ENCODE measurements around the gene TPM2.

TPM2 gene

DNA sequence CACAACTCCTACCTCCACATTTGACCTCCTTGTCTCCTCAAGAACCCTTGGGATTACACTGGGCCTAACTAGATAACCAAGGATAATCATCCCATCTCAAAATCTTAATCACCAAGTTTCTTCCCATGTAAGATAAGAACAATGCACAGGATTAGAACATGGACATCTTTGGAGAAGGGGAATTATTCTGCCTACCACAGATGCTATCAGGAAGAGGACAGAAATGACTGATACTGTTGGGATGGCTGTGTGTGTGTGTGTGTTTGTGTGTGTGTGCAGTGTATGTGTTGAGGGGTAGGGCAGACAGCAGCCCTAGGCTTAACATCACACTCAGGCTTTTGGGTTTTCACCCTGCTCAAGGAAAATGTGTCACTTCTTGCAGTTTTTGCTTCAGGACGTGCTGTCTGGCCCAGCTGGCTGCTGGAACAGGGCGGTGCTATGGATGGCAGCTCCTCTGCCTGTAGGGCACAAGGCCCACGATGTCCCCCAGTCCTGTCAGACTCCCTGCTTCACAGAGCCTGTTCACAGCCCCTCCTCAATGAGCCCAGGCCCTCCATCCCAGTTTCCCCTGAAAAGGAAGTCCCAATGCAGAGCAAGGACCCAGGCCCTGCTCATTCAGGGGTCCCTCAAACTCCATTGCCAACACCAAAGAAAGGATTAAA, 8.3 kb downstream of the TPM2 start:
- no peak overlapping the region for H3K27ac Mint-ChIP-seq
- H3K36me3 Mint-ChIP-seq (ENCODE audit: low read depth): peaks cover under 1% of the 10 kb centered on the region
- H3K4me3 Mint-ChIP-seq: no peak overlapping the region
- peaks cover 1% of the 10 kb centered on the region for H3K4me1 Mint-ChIP-seq (ENCODE audit: low read depth)
- peaks cover 15% of the 10 kb centered on the region for H3K27me3 Mint-ChIP-seq (ENCODE audit: low read depth)
- H3K9me3 Mint-ChIP-seq: no peaks in the 10 kb centered on the region

- no peak overlapping the region for H3K4me3 Mint-ChIP-seq
- H3K27ac Mint-ChIP-seq: no peak overlapping the region
- peaks cover 2% of the 10 kb centered on the region for H3K36me3 Mint-ChIP-seq (ENCODE audit: low read depth)
- H3K9me3 Mint-ChIP-seq: no peaks in the 10 kb centered on the region
- H3K4me1 Mint-ChIP-seq (ENCODE audit: low read depth): peaks cover 4% of the 10 kb centered on the region
- H3K27me3 Mint-ChIP-seq (ENCODE audit: low read depth): peaks cover 20% of the 10 kb centered on the region
Observed at GRCh38 chr9:35680331-35681105, 9.2 kb downstream of the TPM2 start.

- Mint-ChIP-seq H3K4me3 (no peak overlapping the region), H3K27me3 (ENCODE audit: low read depth) (peaks cover 23% of the 10 kb centered on the region), H3K4me1 (ENCODE audit: low read depth) (peaks cover 4% of the 10 kb centered on the region), H3K27ac (no peak overlapping the region), H3K36me3 (ENCODE audit: low read depth) (peaks cover 2% of the 10 kb centered on the region), H3K9me3 (no peaks in the 10 kb centered on the region)
Observed at GRCh38 chr9:35679766-35680330, 9.9 kb downstream of the TPM2 start.

DNA sequence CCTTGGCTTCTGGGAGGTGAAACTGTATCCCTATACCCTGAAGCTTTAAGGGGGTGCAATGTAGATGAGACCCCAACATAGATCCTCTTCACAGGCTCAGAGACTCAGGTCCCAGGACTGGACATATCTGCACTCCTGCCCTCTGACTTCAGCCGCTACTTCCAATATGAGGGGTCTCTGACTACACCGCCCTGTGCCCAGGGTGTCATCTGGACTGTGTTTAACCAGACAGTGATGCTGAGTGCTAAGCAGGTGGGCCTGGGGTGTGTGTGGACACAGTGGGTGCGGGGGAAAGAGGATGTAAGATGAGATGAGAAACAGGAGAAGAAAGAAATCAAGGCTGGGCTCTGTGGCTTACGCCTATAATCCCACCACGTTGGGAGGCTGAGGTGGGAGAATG, 10.6 kb downstream of the TPM2 start:
- H3K27me3 Mint-ChIP-seq (ENCODE audit: low read depth): peaks cover 30% of the 10 kb centered on the region
- no peaks in the 10 kb centered on the region for H3K9me3 Mint-ChIP-seq
- H3K4me1 Mint-ChIP-seq (ENCODE audit: low read depth): peaks cover 8% of the 10 kb centered on the region
- H3K4me3 Mint-ChIP-seq: no peak overlapping the region
- peaks cover 2% of the 10 kb centered on the region for H3K36me3 Mint-ChIP-seq (ENCODE audit: low read depth)
- no peak overlapping the region for H3K27ac Mint-ChIP-seq

DNA sequence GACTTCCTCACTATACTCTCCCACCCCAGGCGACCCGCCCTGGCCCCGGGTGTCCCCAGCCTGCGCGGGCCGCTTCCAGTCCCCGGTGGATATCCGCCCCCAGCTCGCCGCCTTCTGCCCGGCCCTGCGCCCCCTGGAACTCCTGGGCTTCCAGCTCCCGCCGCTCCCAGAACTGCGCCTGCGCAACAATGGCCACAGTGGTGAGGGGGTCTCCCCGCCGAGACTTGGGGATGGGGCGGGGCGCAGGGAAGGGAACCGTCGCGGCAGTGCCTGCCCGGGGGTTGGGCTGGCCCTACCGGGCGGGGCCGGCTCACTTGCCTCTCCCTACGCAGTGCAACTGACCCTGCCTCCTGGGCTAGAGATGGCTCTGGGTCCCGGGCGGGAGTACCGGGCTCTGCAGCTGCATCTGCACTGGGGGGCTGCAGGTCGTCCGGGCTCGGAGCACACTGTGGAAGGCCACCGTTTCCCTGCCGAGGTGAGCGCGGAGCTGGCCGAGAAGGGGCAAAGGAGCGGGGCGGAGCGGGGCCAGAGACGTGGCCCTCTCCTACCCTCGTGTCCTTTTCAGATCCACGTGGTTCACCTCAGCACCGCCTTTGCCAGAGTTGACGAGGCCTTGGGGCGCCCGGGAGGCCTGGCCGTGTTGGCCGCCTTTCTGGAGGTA, 13.9 kb downstream of the TPM2 start:
- H3K9me3 Mint-ChIP-seq: no peaks in the 10 kb centered on the region
- no peak overlapping the region for H3K27ac Mint-ChIP-seq
- H3K27me3 Mint-ChIP-seq (ENCODE audit: low read depth): peaks cover 43% of the 10 kb centered on the region
- peak overlapping the region; percentile 60 for H3K4me3 Mint-ChIP-seq
- H3K4me1 Mint-ChIP-seq (ENCODE audit: low read depth): peaks cover 8% of the 10 kb centered on the region
- peaks cover 2% of the 10 kb centered on the region for H3K36me3 Mint-ChIP-seq (ENCODE audit: low read depth)

GRCh38 chr9:35675204-35675603, 14.5 kb downstream of the TPM2 start:
- peaks cover 8% of the 10 kb centered on the region for H3K4me1 Mint-ChIP-seq (ENCODE audit: low read depth)
- no peak overlapping the region for H3K4me3 Mint-ChIP-seq
- H3K27ac Mint-ChIP-seq: no peak overlapping the region

GRCh38 chr9:35674025-35674361, 15.7 kb downstream of the TPM2 start:
- H3K36me3 Mint-ChIP-seq (ENCODE audit: low read depth): peaks cover 2% of the 10 kb centered on the region
- H3K27ac Mint-ChIP-seq: no peak overlapping the region
- H3K27me3 Mint-ChIP-seq (ENCODE audit: low read depth): peaks cover 40% of the 10 kb centered on the region
- peaks cover 8% of the 10 kb centered on the region for H3K4me1 Mint-ChIP-seq (ENCODE audit: low read depth)
- no peak overlapping the region for H3K4me3 Mint-ChIP-seq
- H3K9me3 Mint-ChIP-seq: no peaks in the 10 kb centered on the region

More at GRCh38 chr9:35675204-35675603, 14.5 kb downstream of the TPM2 start:
- H3K36me3 Mint-ChIP-seq (ENCODE audit: low read depth): peaks cover 2% of the 10 kb centered on the region
- H3K27me3 Mint-ChIP-seq (ENCODE audit: low read depth): peaks cover 43% of the 10 kb centered on the region
- no peaks in the 10 kb centered on the region for H3K9me3 Mint-ChIP-seq

- H3K27ac Mint-ChIP-seq: peak within 1 kb of the TSS; percentile 1
- H3K9me3 Mint-ChIP-seq: no peaks in the 10 kb centered on the region
- peaks cover 40% of the 10 kb centered on the region for H3K27me3 Mint-ChIP-seq (ENCODE audit: low read depth)
- H3K36me3 Mint-ChIP-seq (ENCODE audit: low read depth): peaks cover 2% of the 10 kb centered on the region
- H3K4me1 Mint-ChIP-seq (ENCODE audit: low read depth): peaks cover 8% of the 10 kb centered on the region
- H3K4me3 Mint-ChIP-seq: peak within 1 kb of the TSS; percentile 41
Observed at GRCh38 chr9:35673132-35674024, 16.3 kb downstream of the TPM2 start, which contains the start of gene CA9. TSS of gene CA9 (plus strand) at chr9:35673928. CDS start at chr9:35673960, 32 bp downstream.

- peaks cover 17% of the 10 kb centered on the region for H3K27me3 Mint-ChIP-seq (ENCODE audit: low read depth)
Observed at GRCh38 chr9:35669331-35670145, 20.2 kb downstream of the TPM2 start.

GRCh38 chr9:35667939-35668338, 21.8 kb downstream of the TPM2 start:
- Mint-ChIP-seq H3K4me3 (no peak overlapping the region), H3K9me3 (peaks cover 4% of the 10 kb centered on the region), H3K27ac (no peak overlapping the region), H3K27me3 (ENCODE audit: low read depth) (peaks cover 5% of the 10 kb centered on the region), H3K36me3 (ENCODE audit: low read depth) (no peaks in the 10 kb centered on the region), H3K4me1 (ENCODE audit: low read depth) (peaks cover 21% of the 10 kb centered on the region)

More at GRCh38 chr9:35669331-35670145, 20.2 kb downstream of the TPM2 start:
- Mint-ChIP-seq H3K27ac (no peak overlapping the region), H3K9me3 (peaks cover 4% of the 10 kb centered on the region), H3K36me3 (ENCODE audit: low read depth) (no peaks in the 10 kb centered on the region), H3K4me1 (ENCODE audit: low read depth) (peaks cover 7% of the 10 kb centered on the region), H3K4me3 (no peak overlapping the region)

DNA sequence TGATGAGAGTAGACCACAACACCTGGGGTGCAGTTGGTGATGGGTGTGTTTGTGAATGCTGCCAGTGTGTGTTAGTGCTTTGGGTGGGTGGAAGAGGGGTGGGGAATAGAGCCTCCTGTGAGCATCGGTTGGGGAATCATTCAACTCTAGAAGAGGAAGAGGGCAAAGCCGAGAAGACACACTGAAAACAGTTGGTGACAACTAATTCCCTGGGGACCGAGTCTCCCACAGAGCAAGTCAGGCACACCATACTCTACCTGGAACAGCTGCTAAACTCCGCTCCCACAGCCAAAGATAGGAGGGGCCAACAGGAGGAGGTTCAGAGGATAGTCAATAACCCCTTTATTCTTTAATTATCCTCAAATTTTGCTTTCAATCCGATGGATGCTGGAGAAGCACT, 23.2 kb downstream of the TPM2 start:
- Mint-ChIP-seq H3K4me1 (ENCODE audit: low read depth) (peaks cover 34% of the 10 kb centered on the region), H3K27me3 (ENCODE audit: low read depth) (no peaks in the 10 kb centered on the region), H3K4me3 (no peak overlapping the region), H3K36me3 (ENCODE audit: low read depth) (peaks cover 9% of the 10 kb centered on the region), H3K9me3 (peaks cover 4% of the 10 kb centered on the region), H3K27ac (no peak overlapping the region)

DNA sequence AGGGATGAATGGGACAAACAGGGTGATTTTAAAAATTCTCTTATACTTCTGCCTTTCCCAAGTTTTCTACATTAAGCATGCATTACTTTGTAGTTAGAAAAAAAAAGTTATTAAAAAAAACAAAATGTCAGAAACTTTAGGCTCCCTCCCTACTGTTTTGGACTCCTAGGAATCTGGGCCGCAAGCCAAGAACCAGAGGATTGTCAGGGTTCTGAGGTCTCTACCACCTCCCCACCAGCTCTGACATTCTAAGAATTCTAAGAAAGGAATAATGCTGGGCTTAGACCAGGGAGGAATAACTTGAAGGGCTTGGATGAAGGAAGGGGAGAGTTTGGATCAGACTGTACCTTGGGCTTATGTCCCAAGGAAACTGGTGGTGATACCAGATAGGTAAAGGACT, 23.7 kb downstream of the TPM2 start:
- peaks cover 9% of the 10 kb centered on the region for H3K36me3 Mint-ChIP-seq (ENCODE audit: low read depth)
- peak overlapping the region; percentile 69 for H3K4me3 Mint-ChIP-seq
- H3K4me1 Mint-ChIP-seq (ENCODE audit: low read depth): peaks cover 37% of the 10 kb centered on the region
- H3K9me3 Mint-ChIP-seq: peaks cover 4% of the 10 kb centered on the region
- H3K27me3 Mint-ChIP-seq (ENCODE audit: low read depth): no peaks in the 10 kb centered on the region
- H3K27ac Mint-ChIP-seq: no peak overlapping the region

DNA sequence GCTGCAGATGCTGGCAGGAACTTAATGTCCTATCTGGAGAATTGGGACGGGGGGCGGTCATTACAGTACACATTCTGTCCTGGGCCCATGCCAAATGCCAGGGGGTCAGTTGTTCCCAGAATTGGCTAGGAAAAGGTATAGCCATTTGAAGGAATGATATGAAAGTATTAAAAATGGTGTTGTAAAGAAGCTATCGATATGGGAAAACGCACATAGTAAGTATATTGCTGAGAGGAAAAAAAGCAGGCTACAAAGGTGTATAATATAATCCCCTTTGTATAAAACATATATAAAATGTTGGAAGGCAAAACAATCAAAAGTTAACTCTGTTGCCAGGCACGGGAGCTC, 24.3 kb downstream of the TPM2 start:
- Mint-ChIP-seq H3K4me3 (peak overlapping the region; percentile 83), H3K36me3 (ENCODE audit: low read depth) (peaks cover 15% of the 10 kb centered on the region), H3K27ac (peak overlapping the region; percentile 72), H3K27me3 (ENCODE audit: low read depth) (no peaks in the 10 kb centered on the region), H3K9me3 (peaks cover 4% of the 10 kb centered on the region), H3K4me1 (ENCODE audit: low read depth) (peaks cover 43% of the 10 kb centered on the region)

All from T-helper 1 cell treated with Interleukin-12 subunit alpha and Interleukin-12 subunit beta and Interleukin-4 antibody, amounts not matched to agents 30 μg/mL and 1 μg/mL, for 36 hours (primary cell).